ENCODE data around the gene C3orf70.

Gene C3orf70

GRCh38 chr3:185082829-185083228 is 70.0 kb downstream of the C3orf70 start:
- no peak for DNase-seq

- DNase-seq = no peak
These were observed 70.7 kb downstream of the C3orf70 start for GRCh38 chr3:185082149-185082548.

- DNase-seq = no peak
These were observed 71.3 kb downstream of the C3orf70 start for GRCh38 chr3:185081521-185081920.

- no peak for DNase-seq
These were observed 73.2 kb downstream of the C3orf70 start for GRCh38 chr3:185079625-185080024.

- DNase-seq = no peak
These were observed 76.6 kb downstream of the C3orf70 start for GRCh38 chr3:185076219-185076618.

GRCh38 chr3:185075547-185075946 is 77.3 kb downstream of the C3orf70 start:
- no peak for DNase-seq

GRCh38 chr3:185071287-185071800 is 81.5 kb downstream of the C3orf70 start:
- DNase-seq = no peak

- no peak for DNase-seq
These were observed 82.2 kb downstream of the C3orf70 start for GRCh38 chr3:185070491-185071286.

- no peak for DNase-seq
These were observed 83.5 kb downstream of the C3orf70 start for GRCh38 chr3:185069037-185070030.

- DNase-seq = no peak
These were observed 85.7 kb downstream of the C3orf70 start for GRCh38 chr3:185067173-185067572.

- no peak for DNase-seq
These were observed 86.6 kb downstream of the C3orf70 start for GRCh38 chr3:185066251-185066650.

GRCh38 chr3:185065059-185065458 is 87.8 kb downstream of the C3orf70 start:
- no peak for DNase-seq

GRCh38 chr3:185063431-185063830 is 89.4 kb downstream of the C3orf70 start:
- no peak for DNase-seq

GRCh38 chr3:185062191-185062590 is 90.7 kb downstream of the C3orf70 start:
- no peak for DNase-seq

GRCh38 chr3:185060655-185061054 is 92.2 kb downstream of the C3orf70 start:
- DNase-seq = no peak

- DNase-seq = no peak
These were observed 93.1 kb downstream of the C3orf70 start for GRCh38 chr3:185059766-185060165.

- no peak for DNase-seq
These were observed 94.1 kb downstream of the C3orf70 start for GRCh38 chr3:185058796-185059195.

GRCh38 chr3:185057829-185058228 is 95.0 kb downstream of the C3orf70 start:
- no peak for DNase-seq

- DNase-seq = no peak
These were observed 96.0 kb downstream of the C3orf70 start for GRCh38 chr3:185056908-185057307.

- DNase-seq = no peak
These were observed 100.2 kb downstream of the C3orf70 start for GRCh38 chr3:185052631-185053030.

GRCh38 chr3:185051801-185052200 is 101.1 kb downstream of the C3orf70 start:
- DNase-seq = no peak

GRCh38 chr3:185049710-185050109 is 103.2 kb downstream of the C3orf70 start:
- DNase-seq = no peak

GRCh38 chr3:185046603-185047002 is 106.3 kb downstream of the C3orf70 start:
- DNase-seq = no peak

GRCh38 chr3:185046164-185046515 is 106.7 kb downstream of the C3orf70 start:
- no peak for DNase-seq

All from NCI-H2081 treated with DMSO at 0.1 percent for 48 hours (cell line).